Left colon (tissue), 2 donors: ENCODE data around the gene SYNE2. TPM values are rescaled to one million over a fixed set of nuclear protein-coding genes. Genes with fewer than 3 reads are reported as not detected.
"Not testable (repeated sequence)": the region's sequence is repeated elsewhere in the genome, so short reads cannot be mapped to it uniquely, and the experiment has no call there.

Experiments used
- ATAC-seq: fragments of 200-7000 bp; cut with Tn5 transposase; one replicate; pipeline ENCODE4 v1.9.1; 2020; ENCODE audit warnings: mild to moderate bottlenecking, moderate library complexity
- DNase-seq, 2 donors: peaks; one replicate each; pipeline ENCODE4 v3.0.0-alpha.2; 2020
- intact Hi-C, 2 donors: fragments of 100-400 bp; cut with DNase I in 1 of 2; cut with micrococcal nuclease in 1 of 2; formaldehyde crosslinking; loops; one replicate each; pipeline versions ENCODE4 v1.11.2 to v1.14.0; 2022; cut with DNase I, micrococcal nuclease
- total RNA-seq, 2 donors: library from RNA; stranded (reverse); fragmentation: NEBNext Ultra II Directional; extraction: Animal tissue kit (Norgen Biotek cat#: 25700); gene quantifications; one replicate each; pipeline ENCODE4 v1.2.1, GENCODE V29; 2021
- donor health status: DM: no; HTN: no; CAD: no.
- donor health status: DM: yes; HTN: yes; CAD: no.

SYNE2 gene
- total RNA-seq, 2 donors from 2014 or later, result 137 to 189 TPM

DNA sequence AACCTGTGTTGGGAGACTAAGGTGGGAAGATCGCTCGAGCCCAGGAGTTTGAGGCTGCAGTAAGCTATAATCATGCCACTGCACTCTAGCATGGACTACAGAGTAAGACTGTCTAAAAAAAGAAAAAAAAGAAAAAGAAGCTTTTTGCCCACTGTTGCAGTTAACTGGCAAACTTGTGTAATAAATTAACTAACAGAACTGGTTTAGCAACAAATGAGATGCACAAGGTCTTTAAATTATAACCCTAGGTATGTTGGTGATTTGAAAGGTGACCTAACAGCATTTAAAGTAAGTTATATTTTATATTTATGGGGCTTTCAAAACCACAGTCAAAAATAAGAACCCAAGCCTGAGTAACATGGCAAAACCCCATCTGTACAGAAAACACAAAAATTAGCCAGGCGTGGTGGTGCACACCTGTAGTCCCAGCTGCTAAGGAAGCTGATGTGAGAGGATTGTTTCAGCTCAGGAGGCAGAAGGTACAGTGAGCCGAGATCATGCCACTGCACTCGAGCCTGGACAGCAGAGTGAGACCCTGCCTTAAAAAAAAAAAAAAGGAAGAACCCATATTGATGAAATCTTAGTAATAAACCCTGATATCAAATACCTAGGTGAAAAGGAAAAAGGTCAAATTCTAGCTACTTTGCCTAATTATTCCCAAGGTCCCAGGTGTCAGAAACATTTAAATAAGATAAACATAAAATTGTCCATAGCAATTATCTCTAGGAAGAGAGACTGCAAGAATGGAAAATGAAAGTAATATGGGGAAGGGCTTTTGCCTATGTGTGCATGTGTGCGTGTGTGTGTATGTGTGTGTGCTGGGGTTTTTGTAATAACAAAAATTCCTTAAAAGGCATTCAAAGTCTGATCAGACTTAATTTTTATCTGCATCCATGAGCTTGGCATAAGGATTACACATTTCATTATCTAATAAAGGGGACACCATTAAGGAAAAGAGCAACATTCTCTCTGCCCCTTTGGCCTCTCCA, 15.4 kb downstream of the SYNE2 start:
- intact Hi-C loops, result no loop called here
- ATAC-seq (peak; percentile 38), DNase-seq (peak in 1 of 2 donors; percentile 55)

DNA sequence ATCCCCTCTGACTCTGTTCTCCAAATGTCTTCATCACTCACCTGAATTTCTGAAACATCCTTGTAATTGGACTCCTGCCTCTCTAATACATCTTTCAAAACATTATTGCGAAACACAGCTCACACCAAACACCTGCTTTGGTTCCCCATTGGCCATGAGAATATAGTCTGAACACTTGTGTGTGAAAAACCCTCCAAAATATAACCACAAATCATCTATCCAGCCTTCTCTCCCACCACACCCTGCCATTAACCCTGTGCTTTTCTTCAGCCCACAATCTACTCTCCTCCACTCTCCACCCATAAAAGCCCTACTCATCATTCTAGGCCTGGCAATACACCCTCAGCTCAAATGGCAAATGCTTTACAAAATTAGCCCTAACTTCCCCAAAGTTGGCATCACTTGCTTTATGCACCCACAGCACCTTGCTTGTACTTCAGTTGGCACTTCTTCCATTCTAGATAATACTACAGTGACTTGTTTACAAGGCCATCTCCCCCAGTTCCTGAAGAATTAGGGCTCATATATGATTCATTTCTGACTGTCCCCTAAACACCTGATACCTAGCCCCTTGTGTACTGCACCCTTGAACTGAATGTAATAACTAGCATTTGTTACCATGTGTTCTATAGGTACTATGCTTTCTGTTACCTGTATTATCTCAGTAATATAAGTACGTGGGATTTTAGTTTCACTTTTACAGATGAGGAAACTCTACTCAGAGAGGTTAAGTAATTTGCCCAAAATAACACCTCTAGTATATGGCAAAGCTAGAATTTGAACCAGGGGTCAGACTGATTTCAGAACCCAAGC, 17.3 kb downstream of the SYNE2 start:
- DNase-seq, intact Hi-C loops: not testable (repeated sequence)
- peak; percentile 58 for ATAC-seq

DNA sequence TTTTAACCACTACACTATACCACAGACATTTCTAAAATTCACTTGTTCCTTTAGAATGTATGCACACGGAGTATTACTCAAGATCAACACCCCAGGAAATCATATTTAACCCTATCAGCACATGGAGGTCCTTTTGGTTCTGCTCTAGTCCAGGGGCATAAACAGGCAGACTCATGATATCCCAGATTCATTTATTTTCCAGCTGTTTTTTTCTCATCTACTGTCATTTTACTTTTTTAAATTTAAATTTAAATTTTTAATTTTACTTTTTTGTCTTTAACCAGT, 17.9 kb downstream of the SYNE2 start:
- intact Hi-C loops, result not testable (repeated sequence)

DNA sequence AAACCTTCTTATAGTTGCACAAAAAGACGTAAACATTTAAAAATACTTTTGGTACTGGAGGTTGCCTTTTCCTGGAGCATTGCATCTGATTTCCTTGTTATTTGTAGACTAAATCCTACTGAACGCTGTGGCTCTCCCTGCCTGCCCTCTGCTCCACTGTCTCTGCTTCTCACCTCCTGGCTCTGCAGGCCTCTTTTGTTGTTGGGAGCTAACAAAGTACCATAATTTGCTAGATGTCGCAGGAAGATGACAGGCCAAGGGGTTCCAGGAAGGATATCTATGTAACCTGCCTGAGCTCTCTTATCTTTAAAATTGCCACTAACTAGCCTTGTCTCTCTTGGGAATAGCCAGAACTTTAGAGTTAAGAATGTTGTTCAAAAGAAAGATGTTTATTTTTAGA, 21.4 kb downstream of the SYNE2 start:
- intact Hi-C loops, result no loop called here
- ATAC-seq, result no peak
- no peak for DNase-seq

More for the DNA sequence above, 17.9 kb downstream of the SYNE2 start:
- not testable (repeated sequence) for ATAC-seq, DNase-seq

DNA sequence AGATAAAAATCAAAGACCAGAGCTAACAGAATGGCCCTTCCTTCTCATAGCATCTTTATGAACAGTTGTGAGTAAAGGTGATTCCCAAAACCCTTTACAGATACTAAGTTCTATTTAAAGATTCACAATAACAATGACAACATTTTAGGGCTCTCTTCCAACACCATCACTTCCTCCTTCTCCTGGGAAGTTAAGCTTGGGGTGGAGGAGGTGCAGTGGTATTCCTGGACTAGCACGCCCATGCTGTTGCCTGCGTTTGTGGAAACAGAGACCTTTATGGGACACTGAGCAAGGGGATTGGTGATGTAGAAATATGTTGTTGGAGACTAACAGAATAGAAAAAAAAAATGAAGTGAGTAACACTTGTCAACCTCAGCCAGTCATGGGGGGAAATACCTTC, 22.5 kb downstream of the SYNE2 start:
- ATAC-seq, result peak; percentile 75
- peak; percentile 37 to 70 for DNase-seq
- intact Hi-C loops, result no loop called here

DNA sequence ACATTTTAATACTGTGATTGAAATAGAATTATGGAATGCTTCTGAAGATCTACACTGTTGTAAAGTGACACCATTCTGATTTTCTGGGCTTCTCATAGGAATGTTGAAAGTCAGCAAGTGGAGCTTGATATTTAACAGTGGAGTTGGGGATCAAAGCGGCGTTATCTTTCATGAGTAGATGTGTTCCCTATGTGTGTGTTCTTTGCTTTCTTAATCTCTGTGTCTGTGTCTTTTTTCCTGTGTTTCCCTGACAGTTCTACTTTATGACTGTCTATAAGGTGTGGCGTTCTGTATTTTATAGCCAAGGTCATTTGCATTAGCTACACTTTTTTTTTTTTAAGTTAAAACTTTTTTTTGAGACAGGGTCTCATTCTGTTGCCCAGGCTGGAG, 24.7 kb downstream of the SYNE2 start:
- peak; percentile 82 for ATAC-seq
- no peak for DNase-seq
- intact Hi-C loops, result no loop called here

DNA sequence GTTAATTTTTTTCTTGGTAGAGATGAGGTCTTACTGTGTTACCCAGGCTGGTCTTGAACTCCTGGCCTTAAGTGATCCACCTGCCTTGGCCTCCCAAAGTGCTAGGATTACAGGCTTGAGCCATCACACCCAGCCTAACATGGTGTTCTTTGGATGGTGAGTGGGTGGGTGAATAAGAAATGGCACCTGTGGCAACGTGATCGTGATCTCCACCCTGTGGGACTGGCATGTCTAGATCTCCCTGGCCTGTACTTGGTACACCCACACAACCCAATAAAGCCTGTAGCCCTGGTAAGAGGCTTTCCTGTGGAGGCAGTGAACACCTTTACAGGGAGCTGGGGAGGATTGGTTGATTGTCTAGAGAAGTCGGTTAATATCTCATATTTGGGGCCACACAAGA, 25.2 kb downstream of the SYNE2 start:
- ATAC-seq, result peak; percentile 19
- intact Hi-C loops, result no loop called here

DNA sequence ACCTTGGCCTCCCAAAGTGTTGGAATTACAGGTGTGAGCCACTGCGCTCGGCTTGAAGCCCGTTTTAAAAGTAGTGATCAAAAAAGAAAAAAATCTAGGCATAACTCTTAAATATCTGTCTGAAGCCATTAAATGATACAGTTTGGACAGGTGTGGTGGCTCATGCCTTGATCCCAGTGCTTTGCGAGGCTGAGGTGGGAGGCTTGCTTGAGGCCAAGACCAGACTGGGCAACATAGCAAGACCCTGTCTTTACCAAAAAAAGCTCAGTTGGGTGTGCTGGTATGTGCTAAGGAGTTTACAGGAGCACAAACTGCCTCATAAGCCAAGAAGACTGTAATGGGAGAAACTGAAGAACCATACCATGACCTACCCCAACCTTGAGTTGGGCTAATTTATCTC, 26.0 kb downstream of the SYNE2 start:
- ATAC-seq (no peak), DNase-seq (no peak)
- intact Hi-C loops, result no loop called here

More for the DNA sequence above, 25.2 kb downstream of the SYNE2 start:
- DNase-seq, result no peak

DNA sequence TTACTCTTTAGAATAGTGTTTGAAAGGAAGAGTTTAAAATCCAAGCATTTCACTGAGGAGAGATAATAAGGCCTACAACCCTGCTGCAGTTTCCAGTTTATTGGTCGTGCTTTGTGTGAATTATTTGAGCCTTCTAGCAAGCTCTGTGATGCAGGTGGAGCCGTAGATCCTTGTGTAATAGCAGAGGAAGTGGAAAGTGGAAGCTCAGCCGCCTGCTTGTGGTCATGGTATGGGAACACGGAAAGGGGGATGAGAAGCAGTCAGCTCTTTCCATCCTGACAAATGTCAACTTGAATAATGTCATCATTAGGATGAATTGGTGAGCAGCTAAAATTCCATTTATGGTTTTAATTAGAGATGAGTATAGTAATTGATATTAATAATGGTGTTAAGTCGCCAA, 29.1 kb downstream of the SYNE2 start:
- no peak for ATAC-seq
- intact Hi-C loops, result no loop called here

DNA sequence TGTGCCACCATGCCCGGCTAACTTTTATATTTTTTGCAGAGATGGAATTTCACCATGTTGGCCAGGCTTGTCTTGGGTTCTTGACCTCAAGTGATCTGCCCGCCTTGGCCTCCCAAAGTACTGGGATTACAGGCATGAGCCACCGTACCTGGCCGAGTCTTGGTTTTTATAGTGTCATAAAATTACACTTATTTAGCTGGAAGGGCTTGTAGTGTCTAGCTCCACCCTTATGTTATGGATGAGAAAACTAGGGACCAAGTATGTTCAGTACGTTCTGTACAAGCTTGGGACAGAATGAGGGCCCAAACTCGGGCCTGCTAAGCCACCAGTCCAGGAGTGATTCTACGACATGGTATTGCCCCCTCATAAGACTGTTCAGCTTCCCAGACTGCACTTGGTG, 35.1 kb downstream of the SYNE2 start:
- intact Hi-C loops, result no loop called here
- DNase-seq (no peak), ATAC-seq (peak; percentile 77)

More for the DNA sequence above, 29.1 kb downstream of the SYNE2 start:
- DNase-seq, result no peak

DNA sequence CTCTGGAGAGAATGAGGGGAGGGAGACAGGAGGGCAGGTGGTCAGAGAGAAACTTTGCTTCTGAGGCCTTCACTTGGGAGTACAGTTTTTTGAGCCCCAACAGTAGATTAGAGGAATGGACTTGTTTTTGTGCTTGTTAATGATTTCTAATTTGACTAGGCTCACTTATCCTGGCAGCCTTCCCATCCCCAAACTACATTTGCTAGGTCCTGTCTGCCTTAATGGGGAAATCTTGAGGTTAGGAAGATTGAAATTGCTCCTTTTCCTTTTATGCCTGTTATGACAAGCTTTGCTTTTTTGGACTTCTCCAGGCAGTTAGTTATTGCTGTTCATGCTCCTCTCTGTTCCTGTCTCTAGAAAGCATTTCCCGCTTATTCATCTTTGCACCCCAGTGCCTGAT, 37.7 kb downstream of the SYNE2 start:
- intact Hi-C loops, result no loop called here
- DNase-seq (no peak), ATAC-seq (no peak)

DNA sequence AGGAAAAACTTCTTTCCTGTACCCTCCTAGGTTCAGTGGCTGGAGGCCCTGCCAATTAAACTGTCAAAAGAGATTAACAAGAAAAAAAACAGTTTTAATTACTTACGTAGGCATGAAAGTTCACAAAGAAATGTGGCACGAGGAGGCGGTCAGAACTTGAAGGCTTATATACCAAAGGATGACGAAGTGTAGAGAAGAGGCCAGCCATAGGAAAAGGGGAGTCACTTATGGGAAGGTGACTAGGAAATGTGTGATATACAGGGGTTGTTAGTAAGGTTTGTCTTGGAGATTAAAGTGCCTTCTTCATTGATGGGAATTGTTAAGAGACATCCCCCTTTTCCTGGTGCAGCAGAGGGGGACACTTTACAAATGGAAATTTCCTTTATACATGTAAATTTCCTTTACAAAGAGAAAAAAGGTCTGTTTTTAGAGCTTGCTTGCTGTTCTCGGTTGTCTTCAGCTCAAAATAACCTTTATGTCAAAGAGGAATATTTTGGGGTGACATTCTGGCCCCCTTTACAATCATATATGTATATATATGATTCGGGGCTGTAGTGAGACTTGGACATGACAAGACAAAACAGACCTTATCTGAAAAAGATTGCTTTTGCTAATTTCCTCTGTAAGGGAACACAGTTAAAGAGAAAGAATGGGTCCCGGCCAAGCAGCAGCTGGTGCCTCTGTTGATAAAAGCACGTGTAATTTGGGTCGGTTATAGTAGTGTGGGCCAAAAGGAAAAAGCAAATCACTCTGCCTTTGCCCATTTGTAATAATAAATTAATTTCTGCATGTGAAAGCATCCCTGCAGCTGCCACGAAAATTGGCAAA, 38.6 kb downstream of the SYNE2 start:
- ATAC-seq, result peak; percentile 39

DNA sequence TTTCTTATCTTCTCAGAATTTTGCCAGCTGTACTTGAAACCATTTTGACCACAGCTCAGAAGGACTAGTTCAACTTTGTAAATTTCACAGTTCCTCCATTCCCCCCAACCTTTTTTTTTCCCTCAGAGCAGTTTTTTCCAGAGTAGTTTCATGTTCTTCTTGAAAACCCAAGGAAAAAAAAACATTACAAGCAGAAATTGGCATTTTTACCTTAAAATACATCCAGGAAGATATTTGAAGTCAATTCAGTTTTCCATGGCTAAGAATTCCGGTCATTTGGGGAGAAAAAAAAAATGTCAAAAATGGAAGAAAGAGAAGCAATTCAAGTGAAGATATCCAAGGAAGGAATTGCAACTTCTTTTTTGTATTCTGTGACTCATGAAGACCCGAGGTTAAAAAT, 39.5 kb downstream of the SYNE2 start:
- no peak for ATAC-seq
- DNase-seq, result no peak
- intact Hi-C loops, result no loop called here

More for the DNA sequence above, 38.6 kb downstream of the SYNE2 start:
- intact Hi-C loops, result no loop called here
- no peak for DNase-seq

DNA sequence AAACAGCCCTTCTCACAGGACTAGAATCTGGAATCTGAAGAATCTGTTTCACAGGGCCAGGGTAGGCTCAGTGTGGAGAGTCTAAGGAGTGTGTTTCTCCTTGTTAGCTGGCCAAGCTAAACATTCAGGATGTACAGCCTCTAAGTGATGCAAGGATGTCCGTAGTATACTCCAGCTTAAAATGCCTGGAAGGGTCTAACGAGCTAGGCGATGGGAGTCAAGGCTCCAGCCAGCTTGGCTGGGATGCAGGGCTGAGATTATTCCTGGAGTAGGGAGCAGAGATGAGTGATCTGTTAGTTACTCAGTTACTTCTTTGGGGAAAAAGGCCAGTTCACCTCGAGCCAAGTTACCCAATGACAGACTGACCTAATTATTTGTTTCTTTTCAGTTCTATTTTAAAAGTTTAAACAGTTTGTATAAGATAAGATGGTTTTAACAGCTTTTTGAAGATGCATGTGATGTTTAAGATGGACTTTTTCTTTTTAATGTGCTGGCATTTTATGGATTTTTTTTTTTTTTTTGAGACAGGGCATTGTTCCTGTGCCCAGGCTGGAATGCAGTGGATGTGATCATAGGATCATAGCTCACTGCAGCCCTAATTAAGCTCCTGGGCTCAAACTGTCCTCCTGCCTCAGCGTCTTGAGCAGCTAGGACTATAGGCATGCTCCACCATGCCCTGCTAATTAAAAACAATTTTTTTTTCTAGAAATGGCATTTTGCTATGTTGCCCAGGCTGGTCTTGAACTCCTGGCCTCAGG, 41.1 kb downstream of the SYNE2 start:
- ATAC-seq (peak; percentile 14), DNase-seq (peak in 1 of 2 donors; percentile 50)
- intact Hi-C loops, result no loop called here

DNA sequence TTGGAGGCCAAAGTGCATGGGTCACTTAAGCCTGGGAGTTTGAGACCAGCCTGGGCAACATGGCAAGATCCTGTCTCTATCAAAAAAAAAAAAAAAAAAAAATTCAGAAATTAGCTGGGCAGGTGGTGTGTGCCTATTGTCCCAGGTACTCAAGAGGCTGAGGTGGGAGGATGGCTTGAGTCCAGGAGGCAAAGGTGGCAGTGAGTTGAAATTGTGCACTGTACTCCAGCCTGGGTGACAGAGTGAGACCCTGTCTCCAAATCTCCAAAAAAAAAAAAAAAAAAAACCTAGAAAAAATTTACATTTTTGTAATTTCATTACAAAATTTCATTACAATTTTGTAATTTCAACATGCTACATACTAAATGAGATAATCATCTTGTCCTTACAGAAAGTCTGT, 42.7 kb downstream of the SYNE2 start:
- DNase-seq (no peak), ATAC-seq (peak; percentile 21)
- intact Hi-C loops, result no loop called here

DNA sequence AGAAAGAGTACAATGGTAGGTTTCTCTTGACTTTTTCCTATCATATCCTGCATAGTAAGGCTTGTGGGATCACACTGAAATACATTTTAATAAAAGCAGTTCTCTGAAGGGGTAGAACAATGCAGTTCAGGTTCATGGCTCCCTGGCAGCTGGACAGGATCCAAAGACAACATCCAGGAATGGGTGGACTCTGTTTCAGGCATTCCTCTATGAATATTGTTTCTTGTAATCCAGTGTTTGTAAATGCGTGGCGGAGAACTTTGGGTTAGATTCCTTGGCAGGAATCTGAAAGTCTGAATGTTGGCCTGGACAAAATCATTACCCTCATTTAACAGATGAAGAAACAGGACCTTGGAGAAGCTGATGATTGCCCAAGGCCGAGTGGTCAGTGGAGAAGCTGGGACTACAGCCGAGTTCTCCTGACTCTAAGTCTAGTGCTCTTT, 43.5 kb downstream of the SYNE2 start:
- DNase-seq, result peak; percentile 58 to 63
- intact Hi-C loops, result no loop called here
- ATAC-seq, result peak; percentile 83

DNA sequence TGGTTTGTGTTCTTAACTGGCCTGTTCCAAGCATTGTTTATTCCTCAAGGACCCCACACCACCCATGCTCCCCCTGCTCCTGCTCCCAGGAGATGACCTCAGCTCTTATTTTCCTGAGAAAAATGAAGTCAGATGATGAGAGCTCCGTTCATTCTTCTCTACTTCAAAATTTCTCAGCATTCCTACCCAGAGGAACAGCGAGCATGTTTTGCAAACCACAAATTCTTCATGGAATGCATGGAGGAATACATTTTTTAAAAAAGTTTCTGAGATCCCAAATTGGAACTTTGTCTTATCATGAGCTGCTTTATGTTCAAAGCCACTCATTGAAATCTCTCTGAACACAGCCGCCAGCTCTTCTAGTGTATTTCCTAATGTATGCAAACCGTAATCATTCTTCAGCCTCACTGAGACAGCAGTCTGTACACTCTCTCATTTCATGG, 44.9 kb downstream of the SYNE2 start:
- ATAC-seq (no peak), DNase-seq (no peak)
- intact Hi-C loops, result no loop called here

DNA sequence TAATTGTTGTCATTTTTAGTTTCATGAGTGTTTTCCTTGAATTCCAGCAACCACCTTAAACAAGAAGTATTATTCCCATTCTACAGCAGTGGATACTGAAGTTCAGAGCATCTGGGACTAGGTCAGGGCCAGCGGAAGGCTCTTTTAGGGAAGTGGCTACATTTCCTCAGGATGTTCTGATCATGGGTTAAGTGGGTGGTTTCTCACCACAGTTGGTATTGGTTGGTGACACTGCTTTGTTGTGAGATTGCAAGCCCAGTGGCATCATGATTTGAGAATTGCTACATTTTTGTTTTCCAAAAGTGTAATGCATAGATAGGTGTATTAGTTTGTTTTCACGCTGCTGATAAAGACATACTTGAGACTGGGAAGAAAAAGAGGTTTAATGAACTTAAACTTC, 47.1 kb downstream of the SYNE2 start:
- DNase-seq (no peak), ATAC-seq (no peak)
- intact Hi-C loops, result no loop called here
